Astrocyte of the cerebellum (primary cell): ENCODE data around the gene RNU7-1.

ENCODE experiments used
- DNase-seq: peaks from one replicate; pipeline ENCODE4 v3.0.0-alpha.2; 2011; ENCODE audit warnings: low read depth
- H3K4me3 ChIP-seq: 2 replicates; pipeline ENCODE4 v1.5.1; 2011; ENCODE audit warnings: mild to moderate bottlenecking, low read depth, low read length, moderate library complexity
- in situ Hi-C: cut with HindIII; loops from 2 replicates; pipeline ENCODE4 v1.10.0; 2017; ENCODE audit warnings: low sequenced_read_pairs
- TF ChIP-seq, protein P1 (sequence below): IDR thresholded peaks from 2 replicates; pipeline ENCODE4 v1.5.1; 2012; ENCODE audit warnings: low read length, low read depth, moderate library complexity, mild to moderate bottlenecking; ENCODE audit errors: missing control alignments

The RNU7-1 gene

DNA sequence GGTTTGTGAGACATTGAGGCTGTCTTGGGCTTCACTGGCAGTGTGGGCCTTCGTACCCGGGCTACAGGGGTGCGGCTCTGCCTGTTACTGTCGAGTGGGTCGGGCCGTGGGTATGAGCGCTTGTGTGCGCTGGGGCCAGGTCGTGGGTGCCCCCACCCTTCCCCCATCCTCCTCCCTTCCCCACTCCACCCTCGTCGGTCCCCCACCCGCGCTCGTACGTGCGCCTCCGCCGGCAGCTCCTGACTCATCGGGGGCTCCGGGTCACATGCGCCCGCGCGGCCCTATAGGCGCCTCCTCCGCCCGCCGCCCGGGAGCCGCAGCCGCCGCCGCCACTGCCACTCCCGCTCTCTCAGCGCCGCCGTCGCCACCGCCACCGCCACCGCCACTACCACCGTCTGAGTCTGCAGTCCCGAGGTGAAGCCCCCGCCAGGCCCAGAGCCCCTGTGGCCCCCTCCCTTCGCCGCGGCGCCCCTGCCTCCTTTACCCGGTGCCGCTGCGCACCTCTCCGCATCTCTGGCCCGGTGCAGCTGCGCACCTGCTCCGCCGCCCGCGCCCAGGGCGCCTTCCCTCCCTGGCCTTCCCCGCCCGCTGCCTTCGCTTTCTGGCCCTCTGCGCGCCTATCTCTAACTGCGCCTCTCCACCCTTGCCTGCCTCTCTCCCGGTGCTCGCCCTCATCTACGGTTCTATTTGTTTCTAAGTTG, 29.2 kb upstream of the RNU7-1 start, which contains the start of gene ENO2:
ENO2 (plus strand) TSS at position 335 of the 701 bp plus-strand sequence. CDS start 1,253 bp downstream, outside the sequence.
- TF ChIP-seq, protein P1, sequence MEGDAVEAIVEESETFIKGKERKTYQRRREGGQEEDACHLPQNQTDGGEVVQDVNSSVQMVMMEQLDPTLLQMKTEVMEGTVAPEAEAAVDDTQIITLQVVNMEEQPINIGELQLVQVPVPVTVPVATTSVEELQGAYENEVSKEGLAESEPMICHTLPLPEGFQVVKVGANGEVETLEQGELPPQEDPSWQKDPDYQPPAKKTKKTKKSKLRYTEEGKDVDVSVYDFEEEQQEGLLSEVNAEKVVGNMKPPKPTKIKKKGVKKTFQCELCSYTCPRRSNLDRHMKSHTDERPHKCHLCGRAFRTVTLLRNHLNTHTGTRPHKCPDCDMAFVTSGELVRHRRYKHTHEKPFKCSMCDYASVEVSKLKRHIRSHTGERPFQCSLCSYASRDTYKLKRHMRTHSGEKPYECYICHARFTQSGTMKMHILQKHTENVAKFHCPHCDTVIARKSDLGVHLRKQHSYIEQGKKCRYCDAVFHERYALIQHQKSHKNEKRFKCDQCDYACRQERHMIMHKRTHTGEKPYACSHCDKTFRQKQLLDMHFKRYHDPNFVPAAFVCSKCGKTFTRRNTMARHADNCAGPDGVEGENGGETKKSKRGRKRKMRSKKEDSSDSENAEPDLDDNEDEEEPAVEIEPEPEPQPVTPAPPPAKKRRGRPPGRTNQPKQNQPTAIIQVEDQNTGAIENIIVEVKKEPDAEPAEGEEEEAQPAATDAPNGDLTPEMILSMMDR: no peak
- H3K4me3 ChIP-seq: peak within 1 kb of the TSS; percentile 53
- DNase-seq: no peak
- in situ Hi-C loops: no loop called here

DNA sequence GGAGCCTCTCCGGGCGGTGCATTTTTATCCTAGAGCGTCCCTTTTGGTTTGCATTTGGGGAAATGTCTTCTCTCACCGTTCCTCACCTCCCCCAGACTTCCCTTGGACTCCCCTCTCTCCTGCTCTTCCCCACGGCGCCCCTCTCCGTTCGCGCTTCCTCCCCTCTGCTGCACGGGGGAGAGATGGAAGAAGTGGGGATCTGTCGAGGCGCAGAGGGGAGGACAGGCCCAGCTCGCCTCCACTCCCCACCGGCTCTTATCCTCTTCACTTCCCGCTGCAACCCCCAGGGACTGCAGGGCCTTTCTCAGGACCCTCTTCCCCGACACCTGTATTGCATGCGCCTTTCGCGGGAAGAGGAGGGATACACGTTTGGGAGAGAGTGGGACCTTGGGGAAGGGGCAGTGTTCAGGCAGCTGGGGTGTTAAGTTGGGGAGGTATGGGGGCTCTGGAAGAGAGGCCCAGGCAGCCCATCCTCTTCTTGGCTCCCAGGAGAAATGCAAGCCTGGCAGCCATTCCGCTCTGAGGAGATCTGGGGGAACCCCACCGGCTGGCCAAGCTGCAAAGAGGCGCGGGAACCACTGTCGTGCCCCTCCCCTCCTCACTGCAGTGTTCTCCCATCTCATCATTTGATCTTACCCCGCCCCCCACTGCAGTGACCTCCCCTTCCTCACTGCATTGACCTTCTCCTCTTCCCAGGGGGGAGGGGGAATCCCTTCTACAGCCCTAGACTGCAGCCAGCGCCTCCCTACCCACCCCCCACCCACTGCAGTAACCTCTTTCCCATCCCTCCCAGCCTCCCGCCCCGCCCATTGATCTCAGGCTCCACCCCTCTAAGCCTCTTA, 28.4 kb upstream of the RNU7-1 start:
- in situ Hi-C loops: no loop called here
- peak overlapping the region; percentile 53 for H3K4me3 ChIP-seq
- TF ChIP-seq, protein P1: no peak
- DNase-seq: no peak

DNA sequence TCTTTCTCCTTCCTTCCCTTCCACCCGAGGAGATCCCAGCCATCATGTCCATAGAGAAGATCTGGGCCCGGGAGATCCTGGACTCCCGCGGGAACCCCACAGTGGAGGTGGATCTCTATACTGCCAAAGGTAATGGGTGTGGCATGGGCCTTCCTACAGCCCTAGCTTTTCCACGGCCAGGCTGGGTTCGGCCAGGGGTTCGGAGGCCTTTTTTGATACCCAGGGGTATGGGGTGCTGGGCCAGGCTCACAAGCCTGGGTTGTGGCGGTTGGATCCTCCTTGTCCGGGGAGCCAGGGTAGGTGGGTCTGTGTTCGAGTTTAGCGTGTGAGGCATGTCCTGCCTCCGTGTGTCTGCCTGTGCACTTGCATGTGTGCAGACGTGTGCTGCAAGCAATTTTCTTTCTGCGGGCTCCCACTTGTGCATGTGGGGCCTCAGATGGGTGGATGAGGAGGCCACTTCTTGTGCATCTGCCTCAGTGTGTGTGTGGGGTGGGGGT, 27.8 kb upstream of the RNU7-1 start:
- H3K4me3 ChIP-seq: no peak overlapping the region
- TF ChIP-seq, protein P1: no peak

DNA sequence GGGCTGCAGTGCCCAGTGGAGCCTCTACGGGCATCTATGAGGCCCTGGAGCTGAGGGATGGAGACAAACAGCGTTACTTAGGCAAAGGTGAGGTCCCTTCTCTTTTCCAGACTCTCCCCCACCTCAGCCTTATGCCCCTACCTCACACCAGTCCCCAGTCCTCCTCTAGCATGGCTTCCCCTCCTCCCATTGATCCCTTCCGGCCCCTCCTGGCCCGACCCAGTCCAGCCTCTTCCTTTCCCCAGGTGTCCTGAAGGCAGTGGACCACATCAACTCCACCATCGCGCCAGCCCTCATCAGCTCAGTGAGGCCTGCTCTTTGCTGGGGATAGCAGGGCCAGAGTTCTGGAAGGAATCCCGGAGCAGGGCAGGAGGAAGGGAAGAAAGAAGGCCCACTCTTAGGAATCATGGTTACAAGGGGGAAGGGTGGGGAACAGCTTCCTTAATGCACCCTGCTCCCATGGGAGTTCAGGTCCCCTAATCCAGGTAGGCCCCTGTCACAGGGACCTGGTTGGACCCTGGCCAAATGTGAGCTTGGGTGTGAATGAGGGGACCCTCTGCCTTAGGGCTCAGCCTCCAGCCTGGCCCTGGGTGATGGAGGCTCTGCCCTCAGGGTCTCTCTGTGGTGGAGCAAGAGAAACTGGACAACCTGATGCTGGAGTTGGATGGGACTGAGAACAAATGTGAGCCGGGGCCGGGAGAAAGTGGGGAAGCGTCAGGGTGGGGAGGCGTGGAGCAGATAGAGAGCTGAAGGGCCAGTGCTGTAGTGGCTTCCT, 27.0 kb upstream of the RNU7-1 start:
- in situ Hi-C loops: no loop called here
- TF ChIP-seq, protein P1: no peak

More for the DNA sequence above, 27.8 kb upstream of the RNU7-1 start:
- in situ Hi-C loops: no loop called here
- no peak for DNase-seq

DNA sequence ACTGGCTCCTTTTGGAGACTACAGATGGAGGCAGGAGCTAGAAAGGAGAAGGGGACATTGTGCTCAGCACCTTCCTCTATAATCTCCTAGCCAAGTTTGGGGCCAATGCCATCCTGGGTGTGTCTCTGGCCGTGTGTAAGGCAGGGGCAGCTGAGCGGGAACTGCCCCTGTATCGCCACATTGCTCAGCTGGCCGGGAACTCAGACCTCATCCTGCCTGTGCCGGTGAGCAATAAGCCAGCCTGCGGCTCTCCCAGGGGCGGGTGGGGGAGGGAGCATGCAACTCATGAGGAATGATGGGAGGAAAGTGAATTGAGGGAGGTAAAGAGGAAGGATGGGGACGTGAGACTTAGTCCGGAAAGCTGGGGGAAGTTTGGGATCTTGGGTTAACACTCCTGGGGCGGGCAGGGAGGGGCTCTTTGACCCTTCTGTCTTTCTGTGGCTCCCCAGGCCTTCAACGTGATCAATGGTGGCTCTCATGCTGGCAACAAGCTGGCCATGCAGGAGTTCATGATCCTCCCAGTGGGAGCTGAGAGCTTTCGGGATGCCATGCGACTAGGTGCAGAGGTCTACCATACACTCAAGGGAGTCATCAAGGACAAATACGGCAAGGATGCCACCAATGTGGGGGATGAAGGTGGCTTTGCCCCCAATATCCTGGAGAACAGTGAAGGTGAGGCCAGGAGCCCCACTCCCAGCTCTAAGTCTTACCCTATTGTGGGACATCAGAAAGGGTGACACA, 26.0 kb upstream of the RNU7-1 start:
- H3K4me3 ChIP-seq: no peak overlapping the region
- no peak for DNase-seq
- TF ChIP-seq, protein P1: no peak
- in situ Hi-C loops: no loop called here

More for the DNA sequence above, 27.0 kb upstream of the RNU7-1 start:
- DNase-seq: no peak
- no peak overlapping the region for H3K4me3 ChIP-seq

DNA sequence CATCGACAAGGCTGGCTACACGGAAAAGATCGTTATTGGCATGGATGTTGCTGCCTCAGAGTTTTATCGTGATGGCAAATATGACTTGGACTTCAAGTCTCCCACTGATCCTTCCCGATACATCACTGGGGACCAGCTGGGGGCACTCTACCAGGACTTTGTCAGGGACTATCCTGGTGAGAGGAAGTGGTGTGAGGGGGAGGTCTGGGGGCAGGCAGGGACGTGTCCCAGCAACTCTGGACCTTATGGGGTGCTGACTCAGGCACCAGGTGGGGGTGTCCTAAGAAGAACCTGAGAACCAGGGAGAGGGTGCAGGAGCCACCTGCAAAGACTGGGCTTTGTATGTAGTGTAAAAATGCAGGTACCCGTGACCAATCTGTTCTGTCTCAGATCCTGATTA, 24.0 kb upstream of the RNU7-1 start:
- in situ Hi-C loops: no loop called here
- H3K4me3 ChIP-seq: no peak overlapping the region
- DNase-seq: no peak
- TF ChIP-seq, protein P1: no peak
